Muscle of back (tissue), 11 donors: ENCODE measurements around the gene SLC2A9. TPM values are rescaled to one million over a fixed set of nuclear protein-coding genes. Genes with fewer than 3 reads are reported as not detected.

Experiments
- DNase-seq, 3 donors: peaks; one replicate each; pipeline versions ENCODE4 v3.0.0 to v3.0.0-alpha.2; 2013
- polyA plus RNA-seq, 10 donors: library from polyadenylated mRNA; unstranded; fragments of 120-200 nt; gene quantifications; one replicate each; pipeline ENCODE4 v1.2.1, GENCODE V29; 2013; ENCODE audit not compliant: insufficient read length in 10 of 10

Gene SLC2A9
- polyA plus RNA-seq, 10 donors, result 3.0 to 7.7 (median 4.4) TPM

- no peak for DNase-seq
Measured at GRCh38 chr4:9962611-9963314, 58.5 kb downstream of the SLC2A9 start.

DNA sequence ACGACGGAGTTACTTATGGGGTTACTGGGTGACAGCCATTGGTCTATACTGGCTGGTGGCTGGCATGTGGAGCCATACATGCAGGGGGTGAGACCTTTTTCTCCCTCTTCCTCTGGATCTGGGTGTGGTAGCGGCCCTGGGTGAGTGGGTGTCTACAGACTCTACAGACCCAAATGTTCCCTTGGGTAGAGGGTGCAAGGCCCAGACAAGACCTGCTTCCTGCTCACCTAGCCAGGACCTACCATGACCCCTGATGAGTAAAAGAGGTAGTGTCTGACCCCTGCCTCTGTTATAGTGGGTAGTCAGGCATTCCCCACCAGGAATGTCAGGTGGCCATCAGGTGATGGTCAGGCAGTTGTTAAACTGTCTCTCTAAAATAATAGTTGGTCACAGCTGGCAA lies 66.8 kb downstream of the SLC2A9 start:
- DNase-seq, result no peak

- DNase-seq, result no peak
Measured at GRCh38 chr4:9953089-9953488, 68.2 kb downstream of the SLC2A9 start.

- no peak for DNase-seq
Measured at GRCh38 chr4:9952415-9952950, 68.8 kb downstream of the SLC2A9 start.

- DNase-seq, result no peak
Measured at GRCh38 chr4:9949573-9949972, 71.7 kb downstream of the SLC2A9 start.

DNA sequence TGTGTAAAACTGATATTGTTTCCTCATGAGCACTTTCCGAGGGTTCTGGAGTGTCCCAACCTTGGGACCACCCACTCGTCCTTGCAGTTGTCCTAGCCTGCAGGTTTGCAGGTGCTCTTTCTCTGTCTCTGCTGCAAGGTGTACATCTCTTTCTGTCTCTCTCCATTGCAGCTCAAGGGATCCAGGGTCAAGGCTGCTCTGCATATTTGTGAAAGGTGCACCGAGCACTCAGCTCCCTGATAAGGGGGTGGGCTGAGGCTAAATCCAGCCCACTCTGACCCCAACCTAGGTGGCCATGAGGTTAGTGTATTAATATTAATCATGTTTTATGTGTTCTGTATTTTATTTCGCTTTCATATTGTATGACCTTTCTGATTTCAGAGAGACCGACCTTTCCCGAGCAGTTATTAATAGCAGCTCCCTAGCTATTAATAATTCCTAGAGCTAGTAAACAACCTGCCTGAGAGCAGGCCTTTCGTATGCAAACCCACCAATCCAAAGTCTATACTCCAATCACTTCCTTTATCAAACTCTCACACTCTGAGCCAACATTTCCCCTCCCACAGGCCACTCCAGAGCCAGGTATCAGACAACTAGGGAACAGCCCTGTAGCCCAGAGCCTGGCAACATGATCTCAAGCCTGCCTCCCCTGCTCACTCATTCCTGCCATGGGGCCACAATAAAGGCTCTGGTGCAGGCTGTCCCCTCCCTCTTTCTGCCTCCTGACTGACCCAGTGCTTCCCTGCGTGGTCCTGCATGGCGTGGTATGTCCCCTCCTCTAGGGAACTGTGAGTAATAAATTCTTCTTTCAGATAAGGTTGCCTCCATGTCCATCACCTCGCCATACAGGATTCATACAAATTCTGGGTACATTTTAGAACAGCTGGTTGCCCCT lies 73.9 kb downstream of the SLC2A9 start:
- no peak for DNase-seq

GRCh38 chr4:9946170-9946569 lies 75.1 kb downstream of the SLC2A9 start:
- no peak for DNase-seq

- no peak for DNase-seq
Measured at GRCh38 chr4:9944431-9945425, 76.6 kb downstream of the SLC2A9 start.

GRCh38 chr4:9943761-9944160 lies 77.5 kb downstream of the SLC2A9 start:
- no peak for DNase-seq

DNA sequence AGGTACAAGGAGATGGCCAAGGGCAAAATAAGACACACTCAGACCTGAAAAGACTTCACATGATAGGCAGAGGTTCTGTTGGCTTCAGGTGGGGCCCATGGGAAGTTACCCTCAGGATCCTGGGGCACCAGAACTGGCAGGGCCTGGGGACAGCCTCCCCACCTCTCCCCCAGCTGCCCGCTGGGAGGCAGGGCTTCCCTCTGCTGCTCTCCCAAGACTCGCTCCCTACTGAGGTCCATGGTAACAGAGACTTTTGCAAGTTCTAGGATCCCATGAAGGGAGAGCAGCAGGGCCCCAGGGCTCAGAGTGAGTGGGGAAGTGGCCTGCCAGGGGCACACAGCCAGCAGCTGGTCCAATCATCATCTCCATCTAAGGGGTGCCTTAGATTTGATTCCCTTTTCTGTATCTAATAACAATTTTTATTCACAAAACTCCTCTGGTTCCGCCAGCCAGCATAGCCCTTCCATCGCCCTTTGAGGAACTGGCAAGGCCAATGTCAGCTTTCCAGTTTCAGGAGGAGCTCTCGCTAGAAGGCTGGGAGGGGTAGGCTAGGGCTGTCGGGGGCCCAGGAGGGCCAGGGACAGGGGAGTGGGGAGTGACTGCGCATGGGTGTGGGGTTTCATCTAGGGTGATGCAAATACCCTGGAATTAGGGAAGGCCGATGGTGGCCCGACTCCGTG lies 78.2 kb downstream of the SLC2A9 start:
- no peak for DNase-seq

- no peak for DNase-seq
Measured at GRCh38 chr4:9942139-9942538, 79.2 kb downstream of the SLC2A9 start.

- DNase-seq, result no peak
Measured at GRCh38 chr4:9940041-9940440, 81.3 kb downstream of the SLC2A9 start.

GRCh38 chr4:9938933-9939332 lies 82.4 kb downstream of the SLC2A9 start:
- no peak for DNase-seq

- DNase-seq, result no peak
Measured at GRCh38 chr4:9937078-9937477, 84.2 kb downstream of the SLC2A9 start.

- no peak for DNase-seq
Measured at GRCh38 chr4:9936129-9936644, 85.1 kb downstream of the SLC2A9 start.

DNA sequence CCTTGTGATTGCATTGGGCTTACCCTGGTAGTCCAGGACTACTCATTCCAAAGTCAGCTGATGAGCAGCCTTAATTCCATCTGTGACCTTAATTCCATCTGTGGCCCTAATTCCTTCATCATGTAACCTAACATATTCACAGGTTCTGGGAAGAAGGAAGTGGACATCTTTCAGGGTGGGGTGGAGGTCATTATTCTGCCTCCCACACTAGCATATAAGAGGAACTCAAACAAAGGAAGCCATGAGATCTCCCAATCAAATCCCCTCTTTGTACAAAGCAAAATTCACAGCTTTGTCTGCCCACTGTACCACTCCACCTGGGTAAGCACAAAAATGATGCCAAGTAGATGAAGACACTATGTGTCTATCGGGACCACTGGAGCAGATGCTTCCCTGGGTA lies 87.3 kb downstream of the SLC2A9 start:
- no peak for DNase-seq

DNA sequence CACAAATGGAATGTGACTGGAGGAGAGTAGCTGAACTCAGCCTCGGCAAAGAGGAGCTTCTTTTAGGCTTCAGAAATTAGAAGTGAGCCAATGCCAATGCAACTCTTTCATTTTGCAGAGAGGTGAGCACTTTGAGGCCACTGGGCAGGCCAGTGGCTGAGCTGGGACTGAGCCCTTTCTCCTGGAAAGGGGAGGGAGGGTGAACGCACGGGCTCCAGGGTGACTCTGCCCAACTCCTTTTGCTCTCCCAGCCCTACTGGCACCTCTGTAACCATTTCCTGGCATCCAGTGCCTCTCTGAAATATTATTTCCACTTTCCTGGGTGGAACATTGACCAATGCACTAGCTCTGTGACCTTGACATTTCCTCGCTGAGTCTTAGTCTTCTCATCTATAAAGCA lies 88.1 kb downstream of the SLC2A9 start:
- DNase-seq, result no peak

- DNase-seq, result no peak
Measured at GRCh38 chr4:9932771-9933170, 88.5 kb downstream of the SLC2A9 start.

- DNase-seq, result no peak
Measured at GRCh38 chr4:9931146-9931545, 90.2 kb downstream of the SLC2A9 start.

DNA sequence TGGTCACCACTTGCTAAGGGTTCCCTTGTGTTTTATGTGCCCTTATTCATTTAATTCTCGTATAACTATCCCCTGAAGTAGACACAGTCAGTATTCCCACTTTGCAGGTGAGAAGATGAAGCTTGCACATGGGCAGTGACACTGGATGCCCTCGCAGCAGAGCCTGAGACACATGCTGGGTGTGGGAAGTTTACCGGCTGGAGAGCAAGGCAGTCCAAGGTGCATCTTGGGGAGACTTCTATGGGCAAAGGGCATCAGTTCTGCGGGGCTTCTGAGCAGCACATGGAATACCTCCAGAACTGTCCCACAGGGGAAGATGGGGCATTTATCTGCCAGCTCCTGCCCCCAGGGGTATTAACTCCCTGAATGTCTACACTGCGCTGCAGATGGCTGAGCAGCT lies 92.2 kb downstream of the SLC2A9 start:
- DNase-seq, result no peak
